Calu3 (cell line): Measurements from ENCODE around the gene SWSAP1. TPM values are rescaled to one million over a fixed set of nuclear protein-coding genes. Genes with fewer than 3 reads are reported as not detected.
"Not testable (repeated sequence)": the region's sequence is repeated elsewhere in the genome, so short reads cannot be mapped to it uniquely, and the experiment has no call there.

Experiments
- BruUV-seq: library from RNA; stranded (reverse); fragments of 400-500 nt; replicated peaks from 2 replicates; lab custom pipeline; 2021; lab: Mats Ljungman, UMichigan
- CTCF ChIA-PET: fragments of 300-600 bp; sonication (Branson Sonifier 250); formaldehyde crosslinking; loops from one replicate; lab custom pipeline; 2022; ENCODE audit warnings: antibody characterized with exemption; lab: Charles Lee
- DNase-seq: peaks from one replicate; pipeline ENCODE4 v3.0.0; 2022
- H3K27ac Mint-ChIP-seq: one replicate; pipeline ENCODE4 v1.8.0; 2022; ENCODE audit warnings: mixed read lengths; ENCODE audit not compliant: unreplicated experiment
- H3K27me3 Mint-ChIP-seq: one replicate; pipeline ENCODE4 v1.8.0; 2022; ENCODE audit warnings: mixed read lengths; ENCODE audit not compliant: unreplicated experiment
- H3K36me3 Mint-ChIP-seq: one replicate; pipeline ENCODE4 v1.8.0; 2022; ENCODE audit warnings: mild to moderate bottlenecking, moderate library complexity, mixed read lengths; ENCODE audit not compliant: insufficient read depth, unreplicated experiment
- H3K4me1 Mint-ChIP-seq: one replicate; pipeline ENCODE4 v1.8.0; 2022; ENCODE audit warnings: mild to moderate bottlenecking, low read depth, mixed read lengths; ENCODE audit not compliant: unreplicated experiment
- H3K4me3 Mint-ChIP-seq: one replicate; pipeline ENCODE4 v1.8.0; 2022; ENCODE audit warnings: mild to moderate bottlenecking, low read depth, moderate library complexity, mixed read lengths; ENCODE audit not compliant: unreplicated experiment
- H3K9me3 Mint-ChIP-seq: one replicate; pipeline ENCODE4 v1.8.0; 2022; ENCODE audit warnings: low read depth, mixed read lengths; ENCODE audit not compliant: unreplicated experiment
- CTCF ChIP-seq: fragments of 200-600 bp; IDR thresholded peaks from one replicate; pipeline ENCODE4 v1.8.0; 2022; ENCODE audit warnings: antibody characterized with exemption; ENCODE audit not compliant: unreplicated experiment
- intact Hi-C: fragments of 100-400 bp; cut with micrococcal nuclease; formaldehyde crosslinking; loops from one replicate; pipeline ENCODE4 v1.10.0; 2022; ENCODE audit not compliant: unreplicated experiment
- total RNA-seq: library from RNA; stranded (reverse); gene quantifications from 2 replicates; pipeline ENCODE4 v1.2.3, GENCODE V29; 2022

SWSAP1 gene
- total RNA-seq, 1 experiment from 2014 or later, result 1.7 TPM

DNA sequence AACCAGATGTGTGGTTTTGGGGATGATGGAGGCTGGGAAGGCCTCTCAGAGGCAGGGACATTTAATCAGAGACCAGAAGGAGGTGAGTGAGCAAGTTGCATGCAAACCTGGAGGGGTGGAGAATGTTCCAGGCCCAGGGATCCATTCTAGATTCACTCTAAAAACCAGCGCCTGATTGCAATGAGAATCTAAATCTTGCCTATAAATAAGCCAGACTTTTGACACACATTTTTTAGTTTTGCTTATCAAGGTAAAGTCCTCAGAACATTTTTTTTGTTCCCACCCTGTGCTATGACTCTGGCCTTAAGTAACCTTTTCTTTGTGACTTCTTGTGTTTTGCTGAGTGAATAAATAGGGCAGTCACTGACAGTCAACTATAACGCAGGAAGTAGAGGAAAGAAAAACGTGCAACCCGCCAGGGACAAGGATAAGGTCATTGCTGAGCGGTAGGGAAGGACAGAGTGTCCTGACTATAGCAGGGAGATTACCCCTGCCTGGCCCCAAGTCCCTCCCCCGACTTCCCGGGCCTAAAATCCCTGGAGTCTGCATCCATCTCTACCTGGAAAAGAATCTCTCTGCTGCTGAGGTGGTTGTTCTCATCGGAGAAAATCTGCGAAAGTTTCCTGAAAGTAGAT lies 30.2 kb downstream of the SWSAP1 start:
- H3K9me3 Mint-ChIP-seq, result no peaks in the 10 kb centered on the region
- BruUV-seq, result no TSS peak
- peaks cover 33% of the 10 kb centered on the region for H3K36me3 Mint-ChIP-seq
- no peaks in the 10 kb centered on the region for H3K27me3 Mint-ChIP-seq
- TF ChIP-seq CTCF, result no peak
- DNase-seq, result no peak
- intact Hi-C loops, result no loop called here
- no peaks in the 10 kb centered on the region for H3K4me1 Mint-ChIP-seq
- H3K27ac Mint-ChIP-seq, result no peak overlapping the region
- CTCF ChIA-PET, result no interaction called here
- no peak overlapping the region for H3K4me3 Mint-ChIP-seq

DNA sequence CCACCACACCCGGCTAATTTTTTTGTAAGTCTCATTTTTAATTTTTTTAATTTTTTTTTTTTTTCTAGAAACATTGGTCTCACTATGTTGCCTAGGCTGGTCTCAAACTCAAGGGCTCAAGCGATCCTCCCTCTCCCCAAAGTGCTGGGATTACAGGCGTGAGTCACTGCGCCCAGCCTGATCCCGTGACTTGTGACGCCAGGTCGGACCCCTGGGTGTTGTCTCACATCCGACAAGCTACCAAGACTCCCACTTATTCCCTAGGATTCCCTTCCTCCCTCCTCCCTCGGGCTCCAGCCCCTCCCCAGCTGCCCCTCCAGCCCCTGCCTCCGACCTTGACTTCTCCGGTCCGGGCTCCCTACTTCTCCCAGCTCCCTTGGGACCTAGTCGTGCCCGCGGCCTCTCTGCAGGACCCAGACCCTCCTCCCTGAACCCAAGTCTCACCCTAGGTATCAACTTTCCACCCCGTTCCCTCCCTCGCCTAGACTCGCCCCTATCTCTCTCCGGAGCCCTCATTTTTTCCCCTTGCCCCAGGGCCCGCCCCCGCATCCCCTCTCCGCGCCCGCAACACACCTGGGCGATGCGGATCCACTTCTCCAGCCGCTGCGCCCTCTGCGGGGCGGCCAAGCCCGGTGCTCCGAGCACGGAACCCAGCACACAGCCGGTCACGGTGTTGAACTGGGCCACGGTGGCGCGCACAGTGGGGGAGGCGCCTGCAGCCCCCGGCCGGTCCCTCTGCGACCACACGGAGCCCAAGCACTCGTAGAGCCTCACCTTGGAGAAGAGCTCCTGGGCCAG lies 31.6 kb downstream of the SWSAP1 start:
- CTCF ChIA-PET, result interaction anchor here (0.6 kb wide), 1 partner anchor 125 kb away, joined by 4 read pairs; no protein-coding TSS in a partner anchor
- no TSS peak for BruUV-seq
- Mint-ChIP-seq H3K27ac (no peak overlapping the region), H3K4me3 (no peak overlapping the region), H3K4me1 (no peaks in the 10 kb centered on the region), H3K36me3 (peaks cover 20% of the 10 kb centered on the region), H3K27me3 (no peaks in the 10 kb centered on the region), H3K9me3 (no peaks in the 10 kb centered on the region)
- intact Hi-C loops, result no loop called here
- no peak for DNase-seq
- TF ChIP-seq CTCF, result no peak

DNA sequence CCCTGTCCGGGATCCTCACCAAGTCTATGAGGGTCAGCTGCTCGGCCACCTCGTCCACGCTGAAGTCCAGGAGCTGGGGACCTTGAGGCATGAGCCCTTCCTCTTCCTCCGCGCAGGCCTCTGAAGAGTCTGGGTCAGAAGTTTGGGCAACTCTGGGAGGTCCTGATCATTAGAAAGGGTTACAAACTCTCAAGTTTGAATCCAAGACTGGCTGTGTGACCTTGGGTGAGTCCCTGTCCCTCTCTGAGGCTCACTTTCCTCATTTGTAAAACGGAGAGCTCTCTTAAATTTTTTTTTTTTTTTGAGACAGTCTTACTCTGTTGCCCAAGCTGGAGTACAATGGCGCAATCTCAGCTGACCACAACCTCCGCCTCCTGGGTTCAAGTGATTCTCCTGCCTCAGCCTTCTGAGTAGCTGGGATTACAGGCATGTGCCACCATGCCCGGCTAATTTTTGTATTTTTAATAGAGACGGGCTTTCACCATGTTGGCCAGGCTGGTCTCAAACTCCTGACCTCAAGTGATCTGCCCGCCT lies 32.3 kb downstream of the SWSAP1 start:
- intact Hi-C loops, CTCF ChIA-PET, DNase-seq, H3K9me3 Mint-ChIP-seq, H3K27me3 Mint-ChIP-seq, BruUV-seq, H3K4me3 Mint-ChIP-seq, H3K4me1 Mint-ChIP-seq, H3K27ac Mint-ChIP-seq: not testable (repeated sequence)
- H3K36me3 Mint-ChIP-seq, result peaks cover 19% of the 10 kb centered on the region

- intact Hi-C loops, result no loop called here
- H3K4me1 Mint-ChIP-seq, result no peaks in the 10 kb centered on the region
- H3K4me3 Mint-ChIP-seq, result no peak overlapping the region
- no peak overlapping the region for H3K27ac Mint-ChIP-seq
- H3K36me3 Mint-ChIP-seq, result peaks cover 19% of the 10 kb centered on the region
- H3K9me3 Mint-ChIP-seq, result no peaks in the 10 kb centered on the region
- BruUV-seq, result no TSS peak
- CTCF ChIA-PET, result no interaction called here
- DNase-seq, result no peak
- TF ChIP-seq CTCF, result no peak
- H3K27me3 Mint-ChIP-seq, result no peaks in the 10 kb centered on the region
These were observed 34.1 kb downstream of the SWSAP1 start for GRCh38 chr19:11408591-11408990.
